Measurements from ENCODE around the gene NPAP1.
"Not testable (repeated sequence)": the region's sequence is repeated elsewhere in the genome, so short reads cannot be mapped to it uniquely, and the experiment has no call there.

Gene NPAP1

GRCh38 chr15:24675332-24676144, at the start of gene NPAP1:
TSS of gene NPAP1 (plus strand) at chr15:24675775. CDS start at chr15:24675868, 93 bp downstream.
- DNase-seq (ENCODE audit: low spot score): no peak

GRCh38 chr15:24627443-24627842, 48.1 kb upstream of the NPAP1 start:
- peak; percentile 74 for DNase-seq (ENCODE audit: low spot score)

GRCh38 chr15:24633082-24633481, 42.5 kb upstream of the NPAP1 start:
- DNase-seq (ENCODE audit: low spot score): no peak

- not testable (repeated sequence) for DNase-seq (ENCODE audit: low spot score)
Observed at GRCh38 chr15:24639412-24639811, 36.2 kb upstream of the NPAP1 start.

GRCh38 chr15:24645627-24646026, 29.9 kb upstream of the NPAP1 start:
- DNase-seq (ENCODE audit: low spot score): no peak

GRCh38 chr15:24659622-24660021, 16.0 kb upstream of the NPAP1 start:
- DNase-seq (ENCODE audit: low spot score): no peak

GRCh38 chr15:24662991-24663390, 12.6 kb upstream of the NPAP1 start:
- DNase-seq (ENCODE audit: low spot score): peak; percentile 20

GRCh38 chr15:24676431-24676830, 856 bp downstream of the NPAP1 start:
- no peak for DNase-seq (ENCODE audit: low spot score)

- no peak for DNase-seq (ENCODE audit: low spot score)
Observed at GRCh38 chr15:24678485-24678884, 2.9 kb downstream of the NPAP1 start.

GRCh38 chr15:24682002-24682401, 6.4 kb downstream of the NPAP1 start:
- DNase-seq (ENCODE audit: low spot score): no peak

GRCh38 chr15:24682905-24683304, 7.3 kb downstream of the NPAP1 start:
- DNase-seq (ENCODE audit: low spot score): peak; percentile 51

GRCh38 chr15:24683736-24684135, 8.2 kb downstream of the NPAP1 start:
- DNase-seq (ENCODE audit: low spot score): no peak

- DNase-seq (ENCODE audit: low spot score): no peak
Observed at GRCh38 chr15:24684313-24684712, 8.7 kb downstream of the NPAP1 start.

- DNase-seq (ENCODE audit: low spot score): no peak
Observed at GRCh38 chr15:24696201-24696600, 20.6 kb downstream of the NPAP1 start.

- no peak for DNase-seq (ENCODE audit: low spot score)
Observed at GRCh38 chr15:24696842-24697241, 21.3 kb downstream of the NPAP1 start.

- no peak for DNase-seq (ENCODE audit: low spot score)
Observed at GRCh38 chr15:24718289-24719082, 42.9 kb downstream of the NPAP1 start.

GRCh38 chr15:24729760-24730159, 54.2 kb downstream of the NPAP1 start:
- DNase-seq (ENCODE audit: low spot score): no peak
